WTC11 (cell line): Measurements from ENCODE around the gene RNF125. TPM values are rescaled to one million over a fixed set of nuclear protein-coding genes. Genes with fewer than 3 reads are reported as not detected.

Source experiments
- ATAC-seq: fragments of 200-7000 bp; cut with Tn5 transposase; 2 replicates; pipeline ENCODE4 v1.10.0; 2021; ENCODE audit warnings: mild to moderate bottlenecking, moderate library complexity
- CTCF ChIA-PET: fragments of 300-600 bp; sonication (Branson Sonifier 250); formaldehyde crosslinking; loops from one replicate; lab custom pipeline; 2021; ENCODE audit warnings: antibody characterized with exemption; lab: Charles Lee
- POLR2A ChIA-PET: fragments of 350-600 bp; sonication (Branson Sonifier 250); formaldehyde crosslinking; loops from one replicate; lab custom pipeline; 2021; ENCODE audit warnings: antibody characterized with exemption; lab: Charles Lee
- DNase-seq: peaks from one replicate; pipeline ENCODE4 v3.0.0; 2021; ENCODE audit warnings: low spot score
- H3K27ac Mint-ChIP-seq: 2 replicates; pipeline ENCODE4 v1.8.0; 2021; ENCODE audit warnings: mixed read lengths
- H3K27me3 Mint-ChIP-seq: 2 replicates; pipeline ENCODE4 v1.8.0; 2021; ENCODE audit warnings: low read depth, mild to moderate bottlenecking, moderate library complexity, mixed read lengths
- H3K36me3 Mint-ChIP-seq: 2 replicates; pipeline ENCODE4 v1.8.0; 2021; ENCODE audit warnings: mixed read lengths
- H3K4me1 Mint-ChIP-seq: 2 replicates; pipeline ENCODE4 v1.8.0; 2022; ENCODE audit warnings: mixed read lengths
- H3K4me3 Mint-ChIP-seq: 2 replicates; pipeline ENCODE4 v1.8.0; 2021; ENCODE audit warnings: mild to moderate bottlenecking, moderate library complexity, mixed read lengths
- H3K9me3 Mint-ChIP-seq: 2 replicates; pipeline ENCODE4 v1.8.0; 2021; ENCODE audit warnings: mixed read lengths
- AFF4 ChIP-seq: sonication (generic); formaldehyde crosslinking; IDR thresholded peaks from 2 replicates; pipeline ENCODE4 v1.8.1; 2023; ENCODE audit warnings: mild to moderate bottlenecking, missing genetic modification reagents, borderline replicate concordance
- CREM ChIP-seq: sonication (generic); formaldehyde crosslinking; IDR thresholded peaks from 2 replicates; pipeline ENCODE4 v1.8.1; 2022; ENCODE audit warnings: mild to moderate bottlenecking, missing genetic modification reagents, moderate library complexity
- E2F4 ChIP-seq: sonication (generic); formaldehyde crosslinking; IDR thresholded peaks from 2 replicates; pipeline ENCODE4 v1.8.1; 2022; ENCODE audit warnings: low read depth, mild to moderate bottlenecking, moderate library complexity, missing genetic modification reagents, borderline replicate concordance
- ESRRA ChIP-seq: sonication (generic); formaldehyde crosslinking; IDR thresholded peaks from 2 replicates; pipeline ENCODE4 v1.8.1; 2022; ENCODE audit warnings: mild to moderate bottlenecking, missing genetic modification reagents, borderline replicate concordance
- ETV6 ChIP-seq: sonication (generic); formaldehyde crosslinking; IDR thresholded peaks from 2 replicates; pipeline ENCODE4 v1.8.1; 2022; ENCODE audit warnings: mild to moderate bottlenecking, missing genetic modification reagents
- MAX ChIP-seq: sonication (generic); formaldehyde crosslinking; IDR thresholded peaks from 2 replicates; pipeline ENCODE4 v1.8.0; 2022; ENCODE audit warnings: mild to moderate bottlenecking, missing genetic modification reagents
- MXD4 ChIP-seq: fragments of 250-450 bp; sonication (Bioruptor Pico); IDR thresholded peaks from 2 replicates; pipeline ENCODE4 v1.8.0; 2021; ENCODE audit warnings: mild to moderate bottlenecking, moderate library complexity, borderline replicate concordance
- NR1H2 ChIP-seq: sonication (generic); formaldehyde crosslinking; IDR thresholded peaks from 2 replicates; pipeline ENCODE4 v1.9.0; 2021; ENCODE audit warnings: mild to moderate bottlenecking, moderate library complexity, missing genetic modification reagents
- NR3C1 ChIP-seq: sonication (generic); formaldehyde crosslinking; conservative IDR thresholded peaks from 2 replicates; pipeline ENCODE4 v1.8.1; 2023; ENCODE audit warnings: low read depth, mild to moderate bottlenecking, missing genetic modification reagents
- PRRX2 ChIP-seq: fragments of 250-450 bp; sonication (Bioruptor Pico); IDR thresholded peaks from 2 replicates; pipeline ENCODE4 v1.8.0; 2021; ENCODE audit warnings: mild to moderate bottlenecking
- USF1 ChIP-seq: sonication (generic); formaldehyde crosslinking; IDR thresholded peaks from 2 replicates; pipeline ENCODE4 v1.8.0; 2022; ENCODE audit warnings: mild to moderate bottlenecking, missing genetic modification reagents
- ZBTB43 ChIP-seq: sonication (generic); formaldehyde crosslinking; IDR thresholded peaks from 2 replicates; pipeline ENCODE4 v1.8.1; 2023; ENCODE audit warnings: mild to moderate bottlenecking, missing genetic modification reagents
- ZNF532 ChIP-seq: fragments of 250-450 bp; sonication (Bioruptor Pico); IDR thresholded peaks from 2 replicates; pipeline ENCODE4 v1.9.0; 2021; ENCODE audit warnings: mild to moderate bottlenecking, borderline replicate concordance
- total RNA-seq: library from RNA; stranded (reverse); gene quantifications from 3 replicates; pipeline ENCODE4 v1.2.3, GENCODE V29; 2021

The RNF125 gene
- total RNA-seq, 1 experiment from 2014 or later = 14.9 TPM

- Mint-ChIP-seq H3K9me3 (no peaks in the 10 kb centered on the region), H3K4me3 (no peak overlapping the region), H3K27ac (peak overlapping the region; percentile 10; the same call in 1 of the 2 replicates), H3K36me3 (peaks cover 19% of the 10 kb centered on the region), H3K4me1 (peaks cover 40% of the 10 kb centered on the region), H3K27me3 (no peaks in the 10 kb centered on the region)
- ATAC-seq = no peak
- ChIA-PET POLR2A (interaction anchor here (0.7 kb wide), 1 partner anchor 157 kb away, joined by 3 read pairs; no protein-coding TSS in a partner anchor), CTCF (no interaction called here)
- no peak for TF ChIP-seq AFF4 (CRISPR knock-in tag)
- no peak for TF ChIP-seq NR1H2 (CRISPR knock-in tag)
- no peak for TF ChIP-seq CREM (CRISPR knock-in tag)
- TF ChIP-seq MAX (CRISPR knock-in tag) = no peak
- no peak for DNase-seq
These were observed 77.2 kb downstream of the RNF125 start for GRCh38 chr18:32095900-32096229.

- no peak for ATAC-seq
- Mint-ChIP-seq H3K36me3 (peaks cover 23% of the 10 kb centered on the region), H3K27ac (no peak overlapping the region; the same call in 1 of the 2 replicates), H3K9me3 (no peaks in the 10 kb centered on the region), H3K4me1 (peaks cover 38% of the 10 kb centered on the region), H3K4me3 (no peak overlapping the region), H3K27me3 (no peaks in the 10 kb centered on the region)
- CTCF ChIA-PET = interaction anchor here (0.6 to 1.0 kb wide), 3 partner anchors 69 to 668 kb away, joined by 3 to 5 read pairs (median 3); no protein-coding TSS in a partner anchor
- no peak for DNase-seq
- POLR2A ChIA-PET = no interaction called here
- TF ChIP-seq ESRRA (CRISPR knock-in tag) (no peak), PRRX2 (no peak), E2F4 (CRISPR knock-in tag) (no peak), MXD4 (CRISPR knock-in tag) (no peak), NR3C1 (CRISPR knock-in tag) (no peak), ZNF532 (CRISPR knock-in tag) (no peak), ETV6 (CRISPR knock-in tag) (no peak), ZBTB43 (CRISPR knock-in tag) (no peak), USF1 (CRISPR knock-in tag) (no peak)
These were observed 78.3 kb downstream of the RNF125 start for GRCh38 chr18:32096946-32097345.
